GM23338 (cell line): ENCODE results near the gene USP3.

ENCODE experiments used
- CREB1 ChIP-seq: fragments of 250-450 bp; sonication (Bioruptor Pico); IDR thresholded peaks from 2 replicates; pipeline ENCODE4 v1.5.0; 2020; ENCODE audit warnings: low read depth, mild to moderate bottlenecking, moderate library complexity
- EZH2 ChIP-seq: fragments of 200-600 bp; sonication (generic); IDR thresholded peaks from one replicate; pipeline ENCODE4 v1.8.0; 2017; ENCODE audit warnings: antibody characterized with exemption, mild to moderate bottlenecking, low read depth; ENCODE audit not compliant: unreplicated experiment
- EZH2phosphoT487 ChIP-seq: fragments of 200-600 bp; sonication (generic); IDR thresholded peaks from one replicate; pipeline ENCODE4 v1.8.1; 2018; ENCODE audit warnings: antibody characterized with exemption; ENCODE audit not compliant: unreplicated experiment
- JUNB ChIP-seq: IDR thresholded peaks from one replicate; pipeline ENCODE4 v1.6.1; 2016; ENCODE audit warnings: antibody characterized with exemption; ENCODE audit not compliant: unreplicated experiment
- NANOG ChIP-seq: IDR thresholded peaks from 2 replicates; pipeline ENCODE4 v1.6.1; 2016; ENCODE audit warnings: antibody characterized with exemption, borderline replicate concordance
- POLR2AphosphoS5 ChIP-seq: IDR thresholded peaks from 2 replicates; pipeline ENCODE4 v1.6.1; 2016; ENCODE audit warnings: antibody characterized with exemption, low read depth
- STAT1 ChIP-seq: IDR thresholded peaks from one replicate; pipeline ENCODE4 v1.6.1; 2016; ENCODE audit warnings: antibody characterized with exemption; ENCODE audit not compliant: unreplicated experiment
- TF ChIP-seq, protein P1 (sequence below), 2 experiments: fragments of 200-600 bp in 1 of 2; sonication (generic) in 1 of 2; conservative IDR thresholded peaks; 2 replicates each; pipeline versions ENCODE4 v1.5.1 to v1.6.1; 2016 to 2017; ENCODE audit warnings: antibody characterized with exemption in 2 of 2, low read depth in 2 of 2, mild to moderate bottlenecking in 2 of 2, moderate library complexity in 1 of 2
- TF ChIP-seq, protein P2 (sequence below): IDR thresholded peaks from one replicate; pipeline ENCODE4 v1.6.1; 2018; ENCODE audit warnings: antibody characterized with exemption; ENCODE audit not compliant: unreplicated experiment
- TF ChIP-seq, protein P3 (sequence below): IDR thresholded peaks from 2 replicates; pipeline ENCODE4 v1.6.1; 2016; ENCODE audit warnings: antibody characterized with exemption

DNA sequence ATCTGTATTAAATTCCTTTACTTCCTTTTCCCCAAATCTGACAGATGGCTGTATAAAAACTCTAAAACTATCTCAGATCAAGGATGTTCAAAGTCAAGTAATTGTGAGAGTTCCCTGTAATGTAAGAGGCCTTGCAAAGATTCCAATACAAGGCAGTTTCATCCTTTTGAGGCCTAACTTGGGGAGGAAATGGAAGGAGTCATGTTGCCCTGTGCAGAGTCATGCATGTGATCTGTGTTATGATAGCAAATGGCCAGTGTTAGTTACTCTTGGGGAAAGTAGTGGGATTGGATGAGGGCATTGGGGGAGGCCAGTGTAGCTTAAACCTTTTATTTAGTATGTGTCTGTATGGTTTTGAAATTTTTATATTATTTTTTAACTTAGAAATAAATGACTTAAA, 69.1 kb downstream of the USP3 start:
- TF ChIP-seq, protein P1, sequence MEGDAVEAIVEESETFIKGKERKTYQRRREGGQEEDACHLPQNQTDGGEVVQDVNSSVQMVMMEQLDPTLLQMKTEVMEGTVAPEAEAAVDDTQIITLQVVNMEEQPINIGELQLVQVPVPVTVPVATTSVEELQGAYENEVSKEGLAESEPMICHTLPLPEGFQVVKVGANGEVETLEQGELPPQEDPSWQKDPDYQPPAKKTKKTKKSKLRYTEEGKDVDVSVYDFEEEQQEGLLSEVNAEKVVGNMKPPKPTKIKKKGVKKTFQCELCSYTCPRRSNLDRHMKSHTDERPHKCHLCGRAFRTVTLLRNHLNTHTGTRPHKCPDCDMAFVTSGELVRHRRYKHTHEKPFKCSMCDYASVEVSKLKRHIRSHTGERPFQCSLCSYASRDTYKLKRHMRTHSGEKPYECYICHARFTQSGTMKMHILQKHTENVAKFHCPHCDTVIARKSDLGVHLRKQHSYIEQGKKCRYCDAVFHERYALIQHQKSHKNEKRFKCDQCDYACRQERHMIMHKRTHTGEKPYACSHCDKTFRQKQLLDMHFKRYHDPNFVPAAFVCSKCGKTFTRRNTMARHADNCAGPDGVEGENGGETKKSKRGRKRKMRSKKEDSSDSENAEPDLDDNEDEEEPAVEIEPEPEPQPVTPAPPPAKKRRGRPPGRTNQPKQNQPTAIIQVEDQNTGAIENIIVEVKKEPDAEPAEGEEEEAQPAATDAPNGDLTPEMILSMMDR (conservative IDR thresholded peaks at IDR 0.05; ENCODE audit: low read depth in 2 of 2) = no peak
- TF ChIP-seq CREB1 (CRISPR knock-in tag) = no peak
- TF ChIP-seq, protein P2, sequence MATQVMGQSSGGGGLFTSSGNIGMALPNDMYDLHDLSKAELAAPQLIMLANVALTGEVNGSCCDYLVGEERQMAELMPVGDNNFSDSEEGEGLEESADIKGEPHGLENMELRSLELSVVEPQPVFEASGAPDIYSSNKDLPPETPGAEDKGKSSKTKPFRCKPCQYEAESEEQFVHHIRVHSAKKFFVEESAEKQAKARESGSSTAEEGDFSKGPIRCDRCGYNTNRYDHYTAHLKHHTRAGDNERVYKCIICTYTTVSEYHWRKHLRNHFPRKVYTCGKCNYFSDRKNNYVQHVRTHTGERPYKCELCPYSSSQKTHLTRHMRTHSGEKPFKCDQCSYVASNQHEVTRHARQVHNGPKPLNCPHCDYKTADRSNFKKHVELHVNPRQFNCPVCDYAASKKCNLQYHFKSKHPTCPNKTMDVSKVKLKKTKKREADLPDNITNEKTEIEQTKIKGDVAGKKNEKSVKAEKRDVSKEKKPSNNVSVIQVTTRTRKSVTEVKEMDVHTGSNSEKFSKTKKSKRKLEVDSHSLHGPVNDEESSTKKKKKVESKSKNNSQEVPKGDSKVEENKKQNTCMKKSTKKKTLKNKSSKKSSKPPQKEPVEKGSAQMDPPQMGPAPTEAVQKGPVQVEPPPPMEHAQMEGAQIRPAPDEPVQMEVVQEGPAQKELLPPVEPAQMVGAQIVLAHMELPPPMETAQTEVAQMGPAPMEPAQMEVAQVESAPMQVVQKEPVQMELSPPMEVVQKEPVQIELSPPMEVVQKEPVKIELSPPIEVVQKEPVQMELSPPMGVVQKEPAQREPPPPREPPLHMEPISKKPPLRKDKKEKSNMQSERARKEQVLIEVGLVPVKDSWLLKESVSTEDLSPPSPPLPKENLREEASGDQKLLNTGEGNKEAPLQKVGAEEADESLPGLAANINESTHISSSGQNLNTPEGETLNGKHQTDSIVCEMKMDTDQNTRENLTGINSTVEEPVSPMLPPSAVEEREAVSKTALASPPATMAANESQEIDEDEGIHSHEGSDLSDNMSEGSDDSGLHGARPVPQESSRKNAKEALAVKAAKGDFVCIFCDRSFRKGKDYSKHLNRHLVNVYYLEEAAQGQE = no peak
- TF ChIP-seq EZH2 = no peak
- no peak for TF ChIP-seq JUNB
- no peak for TF ChIP-seq POLR2AphosphoS5
- no peak for TF ChIP-seq EZH2phosphoT487
- TF ChIP-seq NANOG = no peak
- TF ChIP-seq, protein P3, sequence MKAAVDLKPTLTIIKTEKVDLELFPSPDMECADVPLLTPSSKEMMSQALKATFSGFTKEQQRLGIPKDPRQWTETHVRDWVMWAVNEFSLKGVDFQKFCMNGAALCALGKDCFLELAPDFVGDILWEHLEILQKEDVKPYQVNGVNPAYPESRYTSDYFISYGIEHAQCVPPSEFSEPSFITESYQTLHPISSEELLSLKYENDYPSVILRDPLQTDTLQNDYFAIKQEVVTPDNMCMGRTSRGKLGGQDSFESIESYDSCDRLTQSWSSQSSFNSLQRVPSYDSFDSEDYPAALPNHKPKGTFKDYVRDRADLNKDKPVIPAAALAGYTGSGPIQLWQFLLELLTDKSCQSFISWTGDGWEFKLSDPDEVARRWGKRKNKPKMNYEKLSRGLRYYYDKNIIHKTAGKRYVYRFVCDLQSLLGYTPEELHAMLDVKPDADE = no peak
- TF ChIP-seq STAT1 = no peak
